ENCODE results near the gene RAB5A.
"Not testable (repeated sequence)": the region's sequence is repeated elsewhere in the genome, so short reads cannot be mapped to it uniquely, and the experiment has no call there.

Gene RAB5A

DNA sequence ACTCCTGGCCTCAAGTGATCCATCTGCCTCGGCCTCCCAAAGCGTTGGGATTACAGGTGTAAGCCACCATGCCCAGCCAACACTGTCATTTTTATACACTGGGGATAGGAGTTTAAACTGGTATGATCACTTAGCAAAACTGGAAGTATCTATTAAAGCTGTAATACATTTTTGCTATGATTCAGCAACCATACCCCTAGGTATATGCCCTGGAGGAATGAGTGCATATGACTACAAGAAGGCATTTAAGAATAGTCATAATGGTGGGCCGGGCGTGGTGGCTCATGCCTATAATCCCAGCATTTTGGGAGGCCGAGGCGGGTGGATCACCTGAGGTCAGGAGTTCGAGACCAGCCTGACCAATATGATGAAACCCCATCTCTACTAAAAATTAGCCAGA is 85.0 kb downstream of the RAB5A start:
- not testable (repeated sequence) for DNase-seq
